G401.6 (cell line): ENCODE measurements around the gene PTTG1IP.
"Not testable (repeated sequence)": the region's sequence is repeated elsewhere in the genome, so short reads cannot be mapped to it uniquely, and the experiment has no call there.

Source experiments
- FAIRE-seq: peaks from 2 replicates; lab custom pipeline; 2012; peaks lifted over from hg19 to GRCh38; lab: Jason Lieb, UNC

The PTTG1IP gene

GRCh38 chr21:44881198-44881872 lies 7.8 kb upstream of the PTTG1IP start:
- FAIRE-seq, result no peak

GRCh38 chr21:44880405-44881197 lies 7.1 kb upstream of the PTTG1IP start:
- FAIRE-seq, result no peak

- not testable (repeated sequence) for FAIRE-seq
Measured at GRCh38 chr21:44879238-44879637, 5.7 kb upstream of the PTTG1IP start.

- FAIRE-seq, result no peak
Measured at GRCh38 chr21:44878053-44878982, 4.8 kb upstream of the PTTG1IP start.

GRCh38 chr21:44876849-44877575 lies 3.5 kb upstream of the PTTG1IP start:
- no peak for FAIRE-seq

- FAIRE-seq, result no peak
Measured at GRCh38 chr21:44875316-44875700, 1.8 kb upstream of the PTTG1IP start.

- FAIRE-seq, result no peak
Measured at GRCh38 chr21:44874497-44875315, 1.2 kb upstream of the PTTG1IP start.

GRCh38 chr21:44874240-44874496 lies 678 bp upstream of the PTTG1IP start:
- no peak for FAIRE-seq

GRCh38 chr21:44872649-44873355 lies 688 bp downstream of the PTTG1IP start:
- no peak for FAIRE-seq

GRCh38 chr21:44872323-44872648 lies 1.2 kb downstream of the PTTG1IP start:
- FAIRE-seq, result no peak

GRCh38 chr21:44871576-44872269 lies 1.8 kb downstream of the PTTG1IP start:
- no peak for FAIRE-seq

- FAIRE-seq, result no peak
Measured at GRCh38 chr21:44870748-44871495, 2.6 kb downstream of the PTTG1IP start.

GRCh38 chr21:44869781-44870747 lies 3.4 kb downstream of the PTTG1IP start:
- FAIRE-seq, result peak; percentile 95

- no peak for FAIRE-seq
Measured at GRCh38 chr21:44868707-44869106, 4.8 kb downstream of the PTTG1IP start.

- FAIRE-seq, result no peak
Measured at GRCh38 chr21:44867999-44868700, 5.3 kb downstream of the PTTG1IP start.

GRCh38 chr21:44867464-44867863 lies 6.0 kb downstream of the PTTG1IP start:
- no peak for FAIRE-seq

- FAIRE-seq, result no peak
Measured at GRCh38 chr21:44866780-44867179, 6.7 kb downstream of the PTTG1IP start.
